Measurements from ENCODE around the gene WFDC12.

- TF ChIP-seq CTCF (IDR thresholded peaks at IDR 0.05): no peak
- no peak for TF ChIP-seq EZH2 (IDR thresholded peaks at IDR 0.05; ENCODE audit: borderline replicate concordance, insufficient read depth, low read depth, low read length, poor library complexity, severe bottlenecking)
These were observed 12.6 kb upstream of the WFDC12 start for GRCh38 chr20:45136911-45137310.

Data from B cell (primary cell).